Neural progenitor cell (in vitro differentiated cells): ENCODE measurements around the gene SLC23A2. TPM values are rescaled to one million over a fixed set of nuclear protein-coding genes. Genes with fewer than 3 reads are reported as not detected.

Source experiments
- DNase-seq: peaks from one replicate; pipeline ENCODE4 v3.0.0-alpha.2; 2016; ENCODE audit warnings: low spot score
- H2AFZ ChIP-seq: fragments of 200-600 bp; sonication (generic); replicated peaks from 2 replicates; pipeline ENCODE4 v1.6.1; 2016; ENCODE audit warnings: antibody characterized with exemption
- H3F3A ChIP-seq: fragments of 200-600 bp; sonication (generic); 2 replicates; pipeline ENCODE4 v1.6.1; 2016; ENCODE audit warnings: antibody characterized with exemption, low read depth
- H3K27ac ChIP-seq: fragments of 200-600 bp; sonication (generic); 2 replicates; pipeline ENCODE4 v1.5.1; 2016; ENCODE audit warnings: mild to moderate bottlenecking
- H3K27me3 ChIP-seq: fragments of 200-600 bp; sonication (generic); 2 replicates; pipeline ENCODE4 v1.6.1; 2016; ENCODE audit warnings: mild to moderate bottlenecking, moderate library complexity
- H3K36me3 ChIP-seq: fragments of 200-600 bp; sonication (generic); 2 replicates; pipeline ENCODE4 v1.5.1; 2016
- H3K4me1 ChIP-seq: fragments of 200-600 bp; sonication (generic); 2 replicates; pipeline ENCODE4 v1.6.1; 2016; ENCODE audit warnings: mixed run types
- H3K4me2 ChIP-seq: fragments of 200-600 bp; sonication (generic); 2 replicates; pipeline ENCODE4 v1.6.1; 2016
- H3K4me3 ChIP-seq: fragments of 200-600 bp; sonication (generic); 2 replicates; pipeline ENCODE4 v1.5.1; 2016
- H3K79me2 ChIP-seq: fragments of 200-600 bp; sonication (generic); 2 replicates; pipeline ENCODE4 v1.6.1; 2016; ENCODE audit warnings: low read depth
- H3K9ac ChIP-seq: fragments of 200-600 bp; sonication (generic); 2 replicates; pipeline ENCODE4 v1.6.1; 2016
- H3K9me3 ChIP-seq: fragments of 200-600 bp; sonication (generic); 2 replicates; pipeline ENCODE4 v1.5.1; 2016; ENCODE audit warnings: low read depth
- H4K20me1 ChIP-seq: fragments of 200-600 bp; sonication (generic); 2 replicates; pipeline ENCODE4 v1.6.1; 2016; ENCODE audit warnings: low read depth
- H3K27ac Mint-ChIP-seq: 3 replicates; pipeline ENCODE4 v1.8.0; 2021; ENCODE audit warnings: mixed read lengths
- H3K27me3 Mint-ChIP-seq: 2 replicates; pipeline ENCODE4 v1.8.0; 2022; ENCODE audit warnings: low read depth, mild to moderate bottlenecking, inconsistent platforms, moderate library complexity, mixed read lengths; ENCODE audit not compliant: insufficient read depth
- H3K36me3 Mint-ChIP-seq: 3 replicates; pipeline ENCODE4 v1.8.0; 2021; ENCODE audit warnings: mixed read lengths
- H3K4me1 Mint-ChIP-seq: 3 replicates; pipeline ENCODE4 v1.8.0; 2021; ENCODE audit warnings: mixed read lengths
- H3K4me3 Mint-ChIP-seq: 3 replicates; pipeline ENCODE4 v1.8.0; 2021; ENCODE audit warnings: mild to moderate bottlenecking, moderate library complexity, mixed read lengths
- H3K9me3 Mint-ChIP-seq: 3 replicates; pipeline ENCODE4 v1.8.0; 2020; ENCODE audit warnings: mixed read lengths
- CTCF ChIP-seq: fragments of 200-600 bp; sonication (generic); IDR thresholded peaks from 2 replicates; pipeline ENCODE4 v1.5.1; 2017; ENCODE audit warnings: antibody characterized with exemption, mild to moderate bottlenecking
- EZH2 ChIP-seq: fragments of 200-600 bp; sonication (generic); IDR thresholded peaks from 2 replicates; pipeline ENCODE4 v1.6.1; 2017; ENCODE audit warnings: antibody characterized with exemption, mild to moderate bottlenecking, moderate library complexity
- EZH2phosphoT487 ChIP-seq: fragments of 200-600 bp; sonication (generic); IDR thresholded peaks from 2 replicates; pipeline ENCODE4 v1.6.1; 2017; ENCODE audit warnings: antibody characterized with exemption
- total RNA-seq: library from RNA; depleted of rRNA; stranded (reverse); fragments of >200 nt; gene quantifications from 2 replicates; pipeline ENCODE4 v1.2.3, GENCODE V29; 2015; ENCODE audit warnings: low replicate concordance

Gene SLC23A2
- total RNA-seq, 1 donor from 2014 or later: 13.0 TPM

DNA sequence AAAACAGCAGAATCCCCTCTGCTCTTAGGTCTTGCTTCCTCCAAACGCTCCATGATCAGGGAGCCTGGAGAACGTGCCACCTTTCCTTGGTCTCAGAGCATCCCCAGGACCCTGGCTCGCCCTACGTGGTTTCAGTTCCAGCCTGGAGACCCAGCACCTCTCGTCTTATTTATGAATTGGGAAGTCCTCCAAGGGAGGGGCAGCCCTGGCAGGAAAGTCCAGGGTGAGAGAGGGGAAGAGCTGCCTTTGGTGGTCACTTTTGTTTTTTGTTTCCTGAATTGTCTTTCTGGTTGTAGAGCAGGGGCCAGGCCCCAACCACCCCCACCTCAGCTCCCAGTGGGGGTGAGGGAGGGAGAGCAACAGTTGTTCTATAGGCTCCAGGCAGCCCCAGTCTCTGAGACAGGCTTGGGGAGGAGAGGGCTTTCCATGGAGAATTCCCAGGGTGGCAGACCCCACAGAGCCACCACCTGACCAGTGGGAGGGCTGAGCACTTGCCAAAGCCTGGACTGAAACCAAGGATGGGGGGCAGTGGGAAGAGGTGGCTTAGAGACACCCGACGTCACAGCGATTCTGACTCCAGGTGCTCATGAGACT is 190.8 kb downstream of the SLC23A2 start:
- H3K4me1 Mint-ChIP-seq: peaks cover 42% of the 10 kb centered on the region
- no peak overlapping the region for H3K27ac Mint-ChIP-seq
- Histone ChIP-seq H3K79me2 (no peaks in the 10 kb centered on the region), H3K9ac (no peak overlapping the region), H3K4me3 (no peak overlapping the region), H3F3A (no peaks in the 10 kb centered on the region), H3K36me3 (no peaks in the 10 kb centered on the region), H2AFZ (no peak overlapping the region), H4K20me1 (no peaks in the 10 kb centered on the region), H3K27ac (no peak overlapping the region), H3K4me1 (peaks cover 7% of the 10 kb centered on the region), H3K27me3 (no peaks in the 10 kb centered on the region), H3K4me2 (no peak overlapping the region), H3K9me3 (no peaks in the 10 kb centered on the region)
- DNase-seq: no peak
- no peak for TF ChIP-seq CTCF
- no peak for TF ChIP-seq EZH2
- TF ChIP-seq EZH2phosphoT487: no peak
- peaks cover 4% of the 10 kb centered on the region for H3K27me3 Mint-ChIP-seq
- H3K36me3 Mint-ChIP-seq: peaks cover 5% of the 10 kb centered on the region
- no peak overlapping the region for H3K4me3 Mint-ChIP-seq
- peaks cover 1% of the 10 kb centered on the region for H3K9me3 Mint-ChIP-seq

DNA sequence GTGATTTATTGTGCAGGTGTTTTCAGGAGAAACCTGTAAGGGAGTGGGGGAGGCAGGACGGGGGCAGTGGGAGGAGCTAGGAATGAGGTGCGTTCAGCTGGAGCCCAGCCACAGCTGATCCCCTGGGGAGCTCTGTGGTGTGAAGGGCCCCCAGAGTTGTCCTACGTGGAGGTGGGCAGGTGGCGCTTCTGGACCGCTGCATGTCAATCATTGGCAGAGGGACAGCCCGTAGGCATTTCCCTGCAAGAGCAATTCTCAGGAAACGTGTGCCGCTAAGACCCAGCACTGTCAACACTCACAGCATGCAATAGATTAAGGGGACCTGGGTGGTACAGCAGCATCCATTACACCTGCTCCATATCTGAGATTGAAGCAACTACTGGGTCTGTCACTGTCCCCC is 191.6 kb downstream of the SLC23A2 start:
- Mint-ChIP-seq H3K27me3 (peaks cover 4% of the 10 kb centered on the region), H3K4me1 (peaks cover 35% of the 10 kb centered on the region), H3K27ac (no peak overlapping the region), H3K4me3 (no peak overlapping the region), H3K36me3 (peaks cover 4% of the 10 kb centered on the region), H3K9me3 (no peaks in the 10 kb centered on the region)
- no peaks in the 10 kb centered on the region for H4K20me1 ChIP-seq
- H2AFZ ChIP-seq: no peak overlapping the region
- H3K27ac ChIP-seq: no peak overlapping the region
- no peak overlapping the region for H3K9ac ChIP-seq
- H3K9me3 ChIP-seq: no peaks in the 10 kb centered on the region
- no peaks in the 10 kb centered on the region for H3K36me3 ChIP-seq
- no peaks in the 10 kb centered on the region for H3K27me3 ChIP-seq
- TF ChIP-seq CTCF (no peak), EZH2phosphoT487 (no peak), EZH2 (no peak)
- H3K79me2 ChIP-seq: no peaks in the 10 kb centered on the region
- no peak for DNase-seq
- H3K4me1 ChIP-seq: peaks cover 7% of the 10 kb centered on the region
- H3F3A ChIP-seq: no peaks in the 10 kb centered on the region
- H3K4me2 ChIP-seq: no peak overlapping the region
- H3K4me3 ChIP-seq: no peak overlapping the region

- Histone ChIP-seq H3K36me3 (no peaks in the 10 kb centered on the region), H3K4me3 (no peak overlapping the region), H4K20me1 (no peaks in the 10 kb centered on the region), H3K27me3 (no peaks in the 10 kb centered on the region), H3K9ac (no peak overlapping the region), H3K27ac (no peak overlapping the region), H2AFZ (no peak overlapping the region), H3F3A (no peaks in the 10 kb centered on the region), H3K4me2 (no peak overlapping the region), H3K79me2 (no peaks in the 10 kb centered on the region), H3K9me3 (no peaks in the 10 kb centered on the region), H3K4me1 (peaks cover 7% of the 10 kb centered on the region)
- peaks cover 28% of the 10 kb centered on the region for H3K4me1 Mint-ChIP-seq
- no peak for DNase-seq
- no peak for TF ChIP-seq EZH2phosphoT487
- no peak for TF ChIP-seq EZH2
- no peak for TF ChIP-seq CTCF
- peaks cover 2% of the 10 kb centered on the region for H3K27me3 Mint-ChIP-seq
- no peak overlapping the region for H3K4me3 Mint-ChIP-seq
- no peaks in the 10 kb centered on the region for H3K9me3 Mint-ChIP-seq
- peak overlapping the region; percentile 88 for H3K27ac Mint-ChIP-seq
- H3K36me3 Mint-ChIP-seq: peaks cover 4% of the 10 kb centered on the region
Measured at GRCh38 chr20:4808872-4809271, 192.4 kb downstream of the SLC23A2 start.
